ENCODE data around the gene MTFR1L. TPM values are rescaled to one million over a fixed set of nuclear protein-coding genes. Genes with fewer than 3 reads are reported as not detected.

Gene MTFR1L
- total and polyA plus RNA-seq, 2 donors (not counting 1 experiment from before 2014, with no cell fraction given): 38.3 to 56.0 TPM

- DNase-seq (ENCODE audit: low read depth in 2 of 2): no peak
- TF ChIP-seq EZH2 (IDR thresholded peaks at IDR 0.05; ENCODE audit: low read length, missing control alignments): no peak
- TF ChIP-seq CTCF (conservative IDR thresholded peaks at IDR 0.05 in 1 of 2, IDR thresholded peaks at IDR 0.05 in 1 of 2; ENCODE audit: low read depth in 1 of 2, low read length in 2 of 2): no peak
- Histone ChIP-seq H3K27ac (ENCODE audit: insufficient read depth, low read length) (no peak overlapping the region), H3K9me3 (ENCODE audit: control insufficient read depth, insufficient read depth, low read depth, low read length) (no peaks in the 10 kb centered on the region), H3K27me3 (ENCODE audit: control insufficient read depth, insufficient read depth, low read length) (no peaks in the 10 kb centered on the region), H3K4me2 (ENCODE audit: extremely low read depth, insufficient read depth, low read length) (no peak overlapping the region), H2AFZ (ENCODE audit: low read length) (no peak overlapping the region), H3K4me3 (replicated peaks in 1 of 4; ENCODE audit: control extremely low read depth in 1 of 4, insufficient read depth in 1 of 4, low read depth in 3 of 4, low read length in 4 of 4) (no peak overlapping the region), H3K36me3 (ENCODE audit: control insufficient read depth, insufficient read depth, low read length) (peaks cover 23% of the 10 kb centered on the region), H3K4me1 (ENCODE audit: control insufficient read depth, extremely low read depth, insufficient read depth, low read length) (no peaks in the 10 kb centered on the region), H3K9ac (ENCODE audit: insufficient read depth, low read length) (no peak overlapping the region), H3K79me2 (ENCODE audit: control insufficient read depth, insufficient read depth, low read length) (peaks cover under 1% of the 10 kb centered on the region), H4K20me1 (ENCODE audit: control insufficient read depth, extremely low read depth, insufficient read depth, low read length) (no peaks in the 10 kb centered on the region)
Measured at GRCh38 chr1:25828491-25828890, 8.7 kb downstream of the MTFR1L start.

GRCh38 chr1:25829046-25829445, 9.3 kb downstream of the MTFR1L start:
- Histone ChIP-seq H4K20me1 (ENCODE audit: control insufficient read depth, extremely low read depth, insufficient read depth, low read length) (no peaks in the 10 kb centered on the region), H3K79me2 (ENCODE audit: control insufficient read depth, insufficient read depth, low read length) (no peaks in the 10 kb centered on the region), H3K9me3 (ENCODE audit: control insufficient read depth, insufficient read depth, low read depth, low read length) (no peaks in the 10 kb centered on the region), H3K27me3 (ENCODE audit: control insufficient read depth, insufficient read depth, low read length) (no peaks in the 10 kb centered on the region), H3K36me3 (ENCODE audit: control insufficient read depth, insufficient read depth, low read length) (peaks cover 24% of the 10 kb centered on the region), H3K4me3 (replicated peaks in 1 of 4; ENCODE audit: control extremely low read depth in 1 of 4, insufficient read depth in 1 of 4, low read depth in 3 of 4, low read length in 4 of 4) (no peak overlapping the region), H3K27ac (ENCODE audit: insufficient read depth, low read length) (no peak overlapping the region), H3K4me2 (ENCODE audit: extremely low read depth, insufficient read depth, low read length) (no peak overlapping the region), H2AFZ (ENCODE audit: low read length) (no peak overlapping the region), H3K9ac (ENCODE audit: insufficient read depth, low read length) (no peak overlapping the region), H3K4me1 (ENCODE audit: control insufficient read depth, extremely low read depth, insufficient read depth, low read length) (no peaks in the 10 kb centered on the region)
- TF ChIP-seq CTCF (conservative IDR thresholded peaks at IDR 0.05 in 1 of 2, IDR thresholded peaks at IDR 0.05 in 1 of 2; ENCODE audit: low read depth in 1 of 2, low read length in 2 of 2) (no peak), EZH2 (IDR thresholded peaks at IDR 0.05; ENCODE audit: low read length, missing control alignments) (no peak)
- DNase-seq (ENCODE audit: low read depth in 2 of 2): no peak

GRCh38 chr1:25831569-25832196, 11.9 kb downstream of the MTFR1L start:
- Histone ChIP-seq H3K79me2 (ENCODE audit: control insufficient read depth, insufficient read depth, low read length) (no peaks in the 10 kb centered on the region), H4K20me1 (ENCODE audit: control insufficient read depth, extremely low read depth, insufficient read depth, low read length) (no peaks in the 10 kb centered on the region), H3K27ac (ENCODE audit: insufficient read depth, low read length) (no peak overlapping the region), H3K4me3 (replicated peaks in 1 of 4; ENCODE audit: control extremely low read depth in 1 of 4, insufficient read depth in 1 of 4, low read depth in 3 of 4, low read length in 4 of 4) (no peak overlapping the region), H3K9ac (ENCODE audit: insufficient read depth, low read length) (no peak overlapping the region), H3K4me2 (ENCODE audit: extremely low read depth, insufficient read depth, low read length) (no peak overlapping the region), H3K36me3 (ENCODE audit: control insufficient read depth, insufficient read depth, low read length) (peaks cover 21% of the 10 kb centered on the region), H2AFZ (ENCODE audit: low read length) (no peak overlapping the region), H3K4me1 (ENCODE audit: control insufficient read depth, extremely low read depth, insufficient read depth, low read length) (no peaks in the 10 kb centered on the region), H3K9me3 (ENCODE audit: control insufficient read depth, insufficient read depth, low read depth, low read length) (no peaks in the 10 kb centered on the region), H3K27me3 (ENCODE audit: control insufficient read depth, insufficient read depth, low read length) (no peaks in the 10 kb centered on the region)
- no peak for TF ChIP-seq EZH2 (IDR thresholded peaks at IDR 0.05; ENCODE audit: low read length, missing control alignments)
- TF ChIP-seq CTCF (conservative IDR thresholded peaks at IDR 0.05 in 1 of 2, IDR thresholded peaks at IDR 0.05 in 1 of 2; ENCODE audit: low read depth in 1 of 2, low read length in 2 of 2): no peak
- no peak for DNase-seq (ENCODE audit: low read depth in 2 of 2)
